Trophoblast cell (in vitro differentiated cells and primary cell): ENCODE measurements around the gene TPBGL. TPM values are rescaled to one million over a fixed set of nuclear protein-coding genes. Genes with fewer than 3 reads are reported as not detected.

ENCODE experiments used
- DNase-seq, 2 donors: peaks; one replicate each; pipeline ENCODE4 v3.0.0-alpha.2; 2016
- H2AFZ ChIP-seq: 2 replicates; pipeline ENCODE4 v1.6.1; 2013; ENCODE audit warnings: low read length, moderate library complexity, mild to moderate bottlenecking; ENCODE audit not compliant: insufficient read depth, poor library complexity
- H2AK5ac ChIP-seq: 2 replicates; pipeline ENCODE4 v1.6.1; 2013; ENCODE audit warnings: mild to moderate bottlenecking, low read length
- H2BK120ac ChIP-seq: 2 replicates; pipeline ENCODE4 v1.6.1; 2013; ENCODE audit warnings: low read length, mild to moderate bottlenecking, moderate library complexity; ENCODE audit not compliant: insufficient read depth, poor library complexity
- H2BK12ac ChIP-seq: 2 replicates; pipeline ENCODE4 v1.6.1; 2013; ENCODE audit warnings: mild to moderate bottlenecking, low read length, moderate library complexity
- H2BK5ac ChIP-seq: 2 replicates; pipeline ENCODE4 v1.6.1; 2013; ENCODE audit warnings: low read length, low read depth, moderate library complexity, mild to moderate bottlenecking; ENCODE audit not compliant: poor library complexity
- H3K14ac ChIP-seq: 2 replicates; pipeline ENCODE4 v1.6.1; 2013; ENCODE audit warnings: mild to moderate bottlenecking, low read length
- H3K18ac ChIP-seq: 2 replicates; pipeline ENCODE4 v1.6.1; 2013; ENCODE audit warnings: mild to moderate bottlenecking, low read length
- H3K23ac ChIP-seq: 2 replicates; pipeline ENCODE4 v1.6.1; 2013; ENCODE audit warnings: low read length
- H3K27ac ChIP-seq: 2 replicates; pipeline ENCODE4 v1.5.1; 2013; ENCODE audit warnings: low read depth, mild to moderate bottlenecking, inconsistent platforms, low read length, moderate library complexity
- H3K27me3 ChIP-seq: 2 replicates; pipeline ENCODE4 v1.6.1; 2013; ENCODE audit warnings: inconsistent platforms, mild to moderate bottlenecking, low read length, moderate library complexity; ENCODE audit not compliant: insufficient read depth
- H3K36me3 ChIP-seq, 2 experiments: 1 replicate in 1 of 2; 2 replicates in 1 of 2; pipeline ENCODE4 v1.6.1; 2013; ENCODE audit warnings: low read length in 2 of 2, mild to moderate bottlenecking in 2 of 2, moderate library complexity in 1 of 2; ENCODE audit not compliant: insufficient read depth in 2 of 2, control insufficient read depth in 1 of 2
- H3K4ac ChIP-seq: 2 replicates; pipeline ENCODE4 v1.6.1; 2013; ENCODE audit warnings: low read depth, mild to moderate bottlenecking, low read length, moderate library complexity
- H3K4me1 ChIP-seq, 2 experiments: 1 replicate in 1 of 2; 2 replicates in 1 of 2; pipeline ENCODE4 v1.6.1; 2013; ENCODE audit warnings: low read length in 2 of 2, mild to moderate bottlenecking in 2 of 2, moderate library complexity in 1 of 2; ENCODE audit not compliant: insufficient read depth in 2 of 2, control insufficient read depth in 1 of 2
- H3K4me2 ChIP-seq: 2 replicates; pipeline ENCODE4 v1.6.1; 2013; ENCODE audit warnings: inconsistent platforms, mild to moderate bottlenecking, low read length, moderate library complexity
- H3K4me3 ChIP-seq: 2 replicates; pipeline ENCODE4 v1.5.1; 2013; ENCODE audit warnings: mild to moderate bottlenecking, low read depth, low read length, inconsistent platforms
- H3K79me1 ChIP-seq: one replicate; pipeline ENCODE4 v1.6.1; 2013; ENCODE audit warnings: low read length
- H3K79me2 ChIP-seq: 2 replicates; pipeline ENCODE4 v1.6.1; 2013; ENCODE audit warnings: low read length, mild to moderate bottlenecking; ENCODE audit not compliant: control insufficient read depth, insufficient read depth, poor library complexity
- H3K9ac ChIP-seq: 2 replicates; pipeline ENCODE4 v1.6.1; 2013; ENCODE audit warnings: mild to moderate bottlenecking, low read length
- H3K9me3 ChIP-seq: 2 replicates; pipeline ENCODE4 v1.6.1; 2013; ENCODE audit warnings: low read depth, mild to moderate bottlenecking, control low read depth, inconsistent platforms, low read length; ENCODE audit not compliant: insufficient read depth
- H4K12ac ChIP-seq: 2 replicates; pipeline ENCODE4 v1.6.1; 2013; ENCODE audit warnings: low read depth, mild to moderate bottlenecking, low read length, moderate library complexity
- H4K8ac ChIP-seq: 2 replicates; pipeline ENCODE4 v1.6.1; 2013; ENCODE audit warnings: low read depth, mild to moderate bottlenecking, low read length, moderate library complexity
- H4K91ac ChIP-seq: one replicate; pipeline ENCODE4 v1.6.1; 2013; ENCODE audit warnings: low read depth, mild to moderate bottlenecking, low read length, moderate library complexity
- WGBS: extraction: QIAGEN DNeasy Blood & Tissue Kit; methylation state at CpG from one replicate; pipeline ENCODE4 v1.1.7; 2013; ENCODE audit warnings: missing lambda C conversion rate; ENCODE audit not compliant: insufficient read length, insufficient coverage; ENCODE audit errors: extremely low coverage; 5-methylcytosine and 5-hydroxymethylcytosine counted together
- polyA plus RNA-seq: library from polyadenylated mRNA; stranded (reverse); fragments of 200-250 nt; gene quantifications from 2 replicates; pipeline ENCODE4 v1.2.3, GENCODE V29; 2013

TPBGL gene
- polyA plus RNA-seq = 0.33 and 0.50 TPM in 2 replicates

- no peaks in the 10 kb centered on the region for H3K36me3 ChIP-seq
- H3K18ac ChIP-seq = no peak within 1 kb of the TSS
- no peak within 1 kb of the TSS for H4K8ac ChIP-seq
- H4K12ac ChIP-seq = no peak within 1 kb of the TSS
- H3K4ac ChIP-seq = no peak within 1 kb of the TSS
- H3K27me3 ChIP-seq = peaks cover 37% of the 10 kb centered on the region
- H2BK120ac ChIP-seq = no peak within 1 kb of the TSS
- peak within 1 kb of the TSS; percentile 28 for H2AFZ ChIP-seq
- H3K27ac ChIP-seq = no peak within 1 kb of the TSS
- H3K14ac ChIP-seq = no peak within 1 kb of the TSS
- peaks cover 5 to 9% of the 10 kb centered on the region in 2 experiments for H3K4me1 ChIP-seq
- H3K4me2 ChIP-seq = peak within 1 kb of the TSS; percentile 97
- H2AK5ac ChIP-seq = no peak within 1 kb of the TSS
- H3K9ac ChIP-seq = no peak within 1 kb of the TSS
- no peak for DNase-seq
- H3K4me3 ChIP-seq = peak within 1 kb of the TSS; percentile 74
- H3K79me1 ChIP-seq = no peaks in the 10 kb centered on the region
- no peak within 1 kb of the TSS for H3K23ac ChIP-seq
- whole genome bisulfite sequencing = no CpG with 5 or more reads among the region's 58 CpGs
- no peak within 1 kb of the TSS for H4K91ac ChIP-seq
- H3K9me3 ChIP-seq = peaks cover 11% of the 10 kb centered on the region
- H3K79me2 ChIP-seq = no peaks in the 10 kb centered on the region
- no peak within 1 kb of the TSS for H2BK5ac ChIP-seq
- no peak within 1 kb of the TSS for H2BK12ac ChIP-seq
Measured at GRCh38 chr11:75240311-75241035, at the start of gene TPBGL. TPBGL (plus strand) TSS chr11:75240774; CDS start chr11:75241050, 276 bp downstream.

GRCh38 chr11:75191330-75191717 lies 49.2 kb upstream of the TPBGL start:
- H3K9me3 ChIP-seq = no peaks in the 10 kb centered on the region
- no peak overlapping the region for H3K4me3 ChIP-seq
- no peak overlapping the region for H3K4me2 ChIP-seq
- H2BK120ac ChIP-seq = peak overlapping the region; percentile 12
- no peak overlapping the region for H3K9ac ChIP-seq
- no peak overlapping the region for H3K18ac ChIP-seq
- H2BK12ac ChIP-seq = peak overlapping the region; percentile 58
- no peak overlapping the region for H2AFZ ChIP-seq
- H3K4me1 ChIP-seq = peaks cover 28 to 36% of the 10 kb centered on the region in 2 experiments
- DNase-seq = no peak
- no peak overlapping the region for H2AK5ac ChIP-seq
- H4K91ac ChIP-seq = peak overlapping the region; percentile 45
- H3K4ac ChIP-seq = no peak overlapping the region
- no peak overlapping the region for H4K8ac ChIP-seq
- no peak overlapping the region for H3K27ac ChIP-seq
- H3K36me3 ChIP-seq = no peaks in the 10 kb centered on the region
- H2BK5ac ChIP-seq = no peak overlapping the region
- no peak overlapping the region for H3K23ac ChIP-seq
- H3K14ac ChIP-seq = no peak overlapping the region
- no CpG with 5 or more reads among the region's 3 CpGs for WGBS
- H3K79me2 ChIP-seq = no peaks in the 10 kb centered on the region
- H3K79me1 ChIP-seq = peaks cover 10% of the 10 kb centered on the region
- no peak overlapping the region for H4K12ac ChIP-seq
- no peaks in the 10 kb centered on the region for H3K27me3 ChIP-seq

- no peak overlapping the region for H4K91ac ChIP-seq
- no peak overlapping the region for H2BK120ac ChIP-seq
- no peak overlapping the region for H4K8ac ChIP-seq
- no peaks in the 10 kb centered on the region for H3K36me3 ChIP-seq
- peaks cover 4% of the 10 kb centered on the region for H3K79me1 ChIP-seq
- no peaks in the 10 kb centered on the region for H3K79me2 ChIP-seq
- H3K4me3 ChIP-seq = no peak overlapping the region
- no peak overlapping the region for H3K9ac ChIP-seq
- H2AK5ac ChIP-seq = no peak overlapping the region
- H3K18ac ChIP-seq = no peak overlapping the region
- H4K12ac ChIP-seq = no peak overlapping the region
- H3K4ac ChIP-seq = no peak overlapping the region
- H3K14ac ChIP-seq = no peak overlapping the region
- no peak overlapping the region for H2BK5ac ChIP-seq
- no peaks in the 10 kb centered on the region for H3K27me3 ChIP-seq
- no peak overlapping the region for H2BK12ac ChIP-seq
- WGBS = no CpG with 5 or more reads among the region's 15 CpGs
- H3K27ac ChIP-seq = no peak overlapping the region
- no peak for DNase-seq
- H3K4me1 ChIP-seq = peaks cover 23 to 29% of the 10 kb centered on the region in 2 experiments
- no peak overlapping the region for H3K23ac ChIP-seq
- H3K9me3 ChIP-seq = no peaks in the 10 kb centered on the region
- H2AFZ ChIP-seq = no peak overlapping the region
- no peak overlapping the region for H3K4me2 ChIP-seq
Measured at GRCh38 chr11:75193271-75193670, 47.3 kb upstream of the TPBGL start.

- Histone ChIP-seq H2BK5ac (no peak overlapping the region), H4K8ac (no peak overlapping the region), H3K27ac (no peak overlapping the region), H2AK5ac (peak overlapping the region; percentile 5), H3K4me1 (peaks cover 19 to 28% of the 10 kb centered on the region in 2 experiments), H3K4me3 (no peak overlapping the region), H3K4ac (no peak overlapping the region), H3K27me3 (no peaks in the 10 kb centered on the region), H3K4me2 (no peak overlapping the region), H2AFZ (no peak overlapping the region), H3K23ac (no peak overlapping the region), H2BK12ac (no peak overlapping the region), H3K36me3 (no peaks in the 10 kb centered on the region), H3K14ac (no peak overlapping the region), H3K79me2 (no peaks in the 10 kb centered on the region), H2BK120ac (no peak overlapping the region), H4K91ac (no peak overlapping the region), H3K79me1 (peaks cover 4% of the 10 kb centered on the region), H3K9me3 (no peaks in the 10 kb centered on the region), H3K9ac (no peak overlapping the region), H4K12ac (no peak overlapping the region), H3K18ac (no peak overlapping the region)
- DNase-seq = no peak
- WGBS = no CpG with 5 or more reads among the region's 2 CpGs
Measured at GRCh38 chr11:75193711-75194110, 46.9 kb upstream of the TPBGL start.
